GM18505 (cell line): ENCODE data around the gene CD4.

Experiments
- ATAC-seq: cut with Tn5 transposase; IDR thresholded peaks from one replicate; pipeline ENCODE4 v1.9.1; 2021; ENCODE audit not compliant: unreplicated experiment
- POLR2A ChIP-seq: IDR thresholded peaks from 4 replicates; pipeline ENCODE4 v1.6.1; 2011; ENCODE audit warnings: borderline replicate concordance; ENCODE audit not compliant: insufficient read depth, insufficient read length; ENCODE audit errors: extremely low read depth

Gene CD4

DNA sequence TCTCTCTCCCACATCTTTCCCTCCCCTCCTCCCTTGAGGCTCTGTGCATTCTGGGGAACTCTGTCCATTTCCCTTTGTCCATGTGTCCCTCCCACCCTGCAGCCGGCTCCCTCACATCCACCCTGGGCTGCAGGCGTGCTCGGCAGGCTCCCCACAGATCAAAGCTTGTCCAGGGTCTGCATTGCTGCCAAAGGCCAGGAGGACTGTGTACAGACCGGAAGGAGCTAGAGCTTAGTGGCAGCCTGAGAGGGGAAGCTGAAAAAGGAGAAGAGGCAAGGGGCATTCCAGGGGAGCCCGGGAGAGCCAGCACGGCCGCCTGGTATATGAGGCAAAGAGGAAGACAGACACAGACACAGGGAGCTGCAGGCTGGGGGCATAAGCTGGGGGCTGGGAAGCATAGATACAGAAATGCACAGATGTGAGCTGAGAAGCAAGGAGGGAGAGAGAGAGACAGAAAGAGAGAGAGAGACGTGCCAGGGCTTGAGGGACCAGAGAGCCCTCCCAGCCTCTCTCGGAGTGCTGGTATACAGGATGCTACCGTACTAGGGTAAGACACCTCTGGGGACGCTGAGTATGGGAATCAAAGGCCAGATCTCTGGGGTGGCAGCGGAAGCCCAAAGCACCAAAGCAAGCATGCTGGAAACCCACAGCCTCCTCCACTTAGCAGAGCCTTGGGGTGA, 3.3 kb downstream of the CD4 start:
- no peak for TF ChIP-seq POLR2A
- ATAC-seq = no peak

DNA sequence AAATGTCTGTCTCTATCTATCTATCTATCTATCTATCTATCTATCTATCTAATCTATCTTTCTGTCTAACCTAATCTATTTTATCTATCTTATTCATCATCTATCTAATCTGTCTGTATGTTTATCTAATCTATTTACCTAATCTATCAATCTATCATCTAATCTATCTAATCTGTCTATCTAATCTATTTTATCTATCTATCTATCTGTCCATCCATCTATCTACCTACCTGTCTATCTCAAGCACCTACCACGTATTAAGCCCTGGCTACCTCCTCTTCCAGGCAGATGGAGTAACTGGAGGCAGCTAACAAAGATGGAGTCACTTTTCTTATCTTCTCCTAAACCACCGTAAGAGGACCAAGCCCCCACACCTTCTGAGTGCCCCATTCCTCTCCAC, 5.8 kb downstream of the CD4 start:
- no peak for ATAC-seq
- TF ChIP-seq POLR2A = no peak

DNA sequence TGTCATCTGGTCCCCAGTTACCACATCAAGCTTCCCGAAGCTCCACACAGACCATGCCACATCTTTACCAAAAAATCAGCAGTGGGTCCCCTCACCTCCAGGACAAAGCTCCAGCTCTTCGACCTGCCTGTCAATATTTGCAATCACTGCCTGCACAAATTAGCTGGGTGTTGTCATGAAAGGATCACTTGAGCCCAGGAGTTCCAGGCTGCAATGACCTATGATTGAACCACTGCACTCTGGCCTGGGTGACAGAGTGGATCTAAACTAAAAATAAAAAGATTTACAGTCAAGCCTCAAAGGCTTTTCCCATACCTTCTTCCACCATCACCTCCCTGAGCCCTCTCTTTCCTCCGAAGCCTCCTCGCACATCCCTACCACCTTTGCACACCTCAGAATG, 7.2 kb downstream of the CD4 start:
- no peak for ATAC-seq

DNA sequence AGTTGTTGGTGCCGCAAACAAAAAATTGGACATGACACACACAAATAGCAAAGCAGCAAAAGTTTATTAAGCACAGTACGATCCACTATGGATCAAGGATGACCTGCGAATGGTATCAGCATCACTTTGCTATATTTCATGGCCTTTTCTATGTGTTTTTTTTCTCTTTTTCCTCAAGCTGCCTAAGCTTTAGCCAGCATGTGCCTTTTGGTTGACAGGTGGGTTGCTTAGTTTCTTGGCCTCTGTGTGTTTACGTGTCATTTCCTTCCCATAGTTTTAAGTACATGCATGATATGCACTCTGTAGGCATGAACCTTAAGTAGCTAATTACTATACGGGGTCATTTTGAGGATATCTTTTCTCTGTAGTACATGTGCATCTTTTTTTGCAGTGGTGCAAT, 9.8 kb downstream of the CD4 start:
- TF ChIP-seq POLR2A = no peak
- no peak for ATAC-seq

More for the DNA sequence above, 7.2 kb downstream of the CD4 start:
- no peak for TF ChIP-seq POLR2A

DNA sequence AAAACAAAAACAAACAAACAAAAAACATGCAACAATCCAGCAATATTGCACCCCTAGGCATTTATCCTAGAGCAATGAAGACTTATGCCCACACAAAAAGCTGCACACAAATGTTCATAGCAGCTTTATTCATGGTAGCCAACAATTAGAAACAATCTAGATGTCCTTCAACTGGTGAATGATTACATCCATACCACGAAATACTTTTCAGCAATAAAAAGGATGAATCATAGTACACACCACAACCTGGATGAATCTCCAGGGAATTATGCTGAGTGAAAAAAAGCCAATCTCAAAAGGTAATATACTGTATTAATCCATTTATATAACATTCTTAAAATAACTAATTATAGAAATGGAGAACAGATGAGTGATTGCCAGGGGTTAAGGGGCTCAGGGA, 17.8 kb downstream of the CD4 start:
- TF ChIP-seq POLR2A = no peak
- ATAC-seq = no peak

DNA sequence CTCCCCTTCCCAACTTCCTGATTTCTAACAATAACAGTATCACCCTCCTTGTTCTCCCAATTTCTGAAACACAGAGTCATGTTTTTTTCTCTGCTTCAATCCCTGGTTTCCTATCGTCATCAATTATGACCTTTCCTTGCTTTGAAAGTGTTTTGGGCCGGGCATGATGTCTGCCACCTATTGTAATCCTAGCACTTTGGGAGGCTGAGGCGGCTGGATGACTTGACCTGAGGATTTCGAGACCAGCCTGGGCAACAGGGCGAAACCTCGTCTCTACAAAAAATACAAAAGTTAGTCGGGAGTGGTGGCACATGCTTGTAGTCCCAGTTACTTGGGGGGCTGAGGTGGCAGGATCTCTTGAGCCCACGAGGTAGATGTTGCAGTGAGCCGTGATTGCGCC, 19.7 kb downstream of the CD4 start:
- TF ChIP-seq POLR2A = no peak
- no peak for ATAC-seq

DNA sequence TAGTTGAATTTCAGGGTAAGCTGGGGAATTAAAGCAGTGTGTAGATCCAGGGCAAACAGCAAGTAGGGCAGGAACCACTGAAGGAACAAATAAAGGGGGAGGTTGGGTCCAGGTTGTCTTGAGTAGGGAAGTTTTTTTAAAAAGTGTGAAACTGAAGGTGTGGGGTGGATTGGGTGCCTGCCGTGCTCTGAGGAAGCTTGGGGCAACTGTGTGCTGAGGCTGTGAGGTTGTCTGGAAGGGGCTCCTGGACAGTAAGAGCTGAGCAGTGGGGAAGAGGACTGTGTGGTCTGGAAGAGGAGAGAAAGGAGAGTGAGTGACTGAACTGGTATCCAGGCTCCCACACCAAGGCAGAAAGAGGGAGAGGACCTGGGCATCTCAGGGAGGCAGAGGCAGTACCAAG, 21.4 kb downstream of the CD4 start:
- no peak for TF ChIP-seq POLR2A
- no peak for ATAC-seq

DNA sequence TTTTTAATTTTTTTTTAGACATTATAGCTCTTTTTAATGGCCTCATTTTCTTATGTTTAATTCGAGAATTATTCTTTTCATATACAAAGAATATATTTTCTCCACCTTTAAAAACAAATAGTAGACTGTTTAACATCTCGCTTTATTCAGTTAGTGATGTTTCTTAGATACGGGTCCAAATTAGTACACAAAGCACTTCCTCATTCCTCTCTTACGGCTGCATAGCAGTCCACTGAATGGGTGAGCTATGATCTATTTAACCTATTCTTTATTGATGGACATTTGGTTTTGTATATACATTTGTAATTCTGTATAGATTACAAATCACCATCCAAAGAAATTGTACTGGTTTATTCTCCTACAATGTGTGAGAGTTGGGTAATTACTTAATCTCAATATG, 24.0 kb downstream of the CD4 start:
- no peak for TF ChIP-seq POLR2A
- no peak for ATAC-seq

DNA sequence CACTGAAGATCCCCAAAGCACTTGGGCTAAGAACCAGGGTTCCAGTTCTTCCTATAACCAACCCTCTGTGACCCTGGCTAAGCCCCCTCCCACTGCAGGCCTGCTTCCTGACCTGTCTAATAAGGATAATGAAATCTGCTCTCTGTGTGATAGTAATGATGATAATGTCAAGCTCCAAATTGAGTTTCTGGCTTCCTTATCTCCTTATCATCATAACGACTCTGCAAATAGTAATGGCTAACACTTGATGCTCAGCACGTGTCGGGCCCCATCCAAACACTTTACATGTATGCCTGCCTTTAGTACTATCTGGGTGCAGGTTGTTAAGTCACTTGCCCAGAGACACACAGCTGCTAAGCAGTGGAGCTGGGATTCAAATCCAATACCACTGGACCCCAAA, 27.3 kb downstream of the CD4 start:
- no peak for TF ChIP-seq POLR2A
- ATAC-seq = no peak

DNA sequence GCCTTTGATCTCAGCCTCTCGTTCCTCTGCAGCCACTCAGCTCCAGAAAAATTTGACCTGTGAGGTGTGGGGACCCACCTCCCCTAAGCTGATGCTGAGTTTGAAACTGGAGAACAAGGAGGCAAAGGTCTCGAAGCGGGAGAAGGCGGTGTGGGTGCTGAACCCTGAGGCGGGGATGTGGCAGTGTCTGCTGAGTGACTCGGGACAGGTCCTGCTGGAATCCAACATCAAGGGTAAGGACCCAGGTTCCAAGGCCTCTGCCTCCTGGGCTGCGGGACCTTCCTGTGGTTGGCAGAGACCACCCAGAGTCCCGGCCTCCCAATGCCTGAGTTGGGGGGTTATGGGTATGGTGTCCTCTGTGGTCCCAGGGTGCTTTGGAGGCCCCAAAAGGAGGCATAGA, 27.8 kb downstream of the CD4 start:
- no peak for ATAC-seq
- TF ChIP-seq POLR2A = no peak

DNA sequence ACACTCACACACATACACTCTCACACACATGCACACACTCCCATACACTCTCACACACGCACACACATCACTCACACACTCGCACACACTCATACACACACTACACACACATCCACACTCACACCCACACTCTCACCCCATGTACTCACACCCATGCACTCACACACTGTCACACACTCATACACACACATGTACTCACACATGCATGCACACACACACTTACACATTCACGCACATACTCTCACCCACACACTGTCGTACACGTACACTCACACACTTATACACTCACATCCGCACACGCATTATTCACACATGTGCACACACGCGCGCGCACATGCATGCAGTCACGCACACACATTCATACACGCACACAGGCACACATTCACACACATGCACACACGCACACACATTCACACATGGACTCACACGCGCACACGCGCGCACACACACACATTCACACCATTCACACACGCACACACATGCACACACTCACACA, 28.4 kb downstream of the CD4 start:
- ATAC-seq = no peak
- no peak for TF ChIP-seq POLR2A

DNA sequence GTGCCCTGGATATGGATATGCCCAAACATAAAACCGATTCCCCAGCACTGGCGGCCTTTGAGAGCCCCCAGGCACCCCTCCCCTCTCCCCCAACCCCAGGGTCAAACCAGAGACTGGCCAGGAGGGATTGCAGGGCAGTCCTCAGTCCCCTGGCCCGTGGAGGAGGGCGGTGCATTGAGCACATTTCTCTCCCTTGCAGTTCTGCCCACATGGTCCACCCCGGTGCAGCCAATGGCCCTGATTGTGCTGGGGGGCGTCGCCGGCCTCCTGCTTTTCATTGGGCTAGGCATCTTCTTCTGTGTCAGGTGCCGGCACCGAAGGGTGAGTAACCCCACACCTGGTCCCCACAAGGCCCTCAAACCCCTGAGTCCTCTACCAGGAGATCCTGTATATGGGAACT, 28.9 kb downstream of the CD4 start:
- no peak for TF ChIP-seq POLR2A

DNA sequence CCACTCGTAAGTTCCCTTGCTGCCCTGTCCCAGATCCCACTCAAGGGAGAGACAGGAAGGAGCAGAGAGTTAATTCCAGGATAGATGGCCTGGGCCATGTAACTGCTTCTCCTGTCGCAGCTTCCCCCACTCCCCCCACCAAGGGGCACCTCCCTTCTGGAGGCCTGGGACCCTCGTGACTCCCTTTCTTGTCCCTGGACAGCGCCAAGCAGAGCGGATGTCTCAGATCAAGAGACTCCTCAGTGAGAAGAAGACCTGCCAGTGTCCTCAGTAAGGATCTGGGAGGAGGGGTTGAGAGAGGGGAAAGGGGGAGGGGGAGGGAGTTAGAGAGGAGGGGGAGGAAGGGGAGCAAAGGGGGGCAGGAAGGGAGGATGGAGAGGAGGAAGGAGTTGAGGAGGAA, 29.3 kb downstream of the CD4 start:
- no peak for ATAC-seq
- TF ChIP-seq POLR2A = no peak

More for the DNA sequence above, 28.9 kb downstream of the CD4 start:
- no peak for ATAC-seq

DNA sequence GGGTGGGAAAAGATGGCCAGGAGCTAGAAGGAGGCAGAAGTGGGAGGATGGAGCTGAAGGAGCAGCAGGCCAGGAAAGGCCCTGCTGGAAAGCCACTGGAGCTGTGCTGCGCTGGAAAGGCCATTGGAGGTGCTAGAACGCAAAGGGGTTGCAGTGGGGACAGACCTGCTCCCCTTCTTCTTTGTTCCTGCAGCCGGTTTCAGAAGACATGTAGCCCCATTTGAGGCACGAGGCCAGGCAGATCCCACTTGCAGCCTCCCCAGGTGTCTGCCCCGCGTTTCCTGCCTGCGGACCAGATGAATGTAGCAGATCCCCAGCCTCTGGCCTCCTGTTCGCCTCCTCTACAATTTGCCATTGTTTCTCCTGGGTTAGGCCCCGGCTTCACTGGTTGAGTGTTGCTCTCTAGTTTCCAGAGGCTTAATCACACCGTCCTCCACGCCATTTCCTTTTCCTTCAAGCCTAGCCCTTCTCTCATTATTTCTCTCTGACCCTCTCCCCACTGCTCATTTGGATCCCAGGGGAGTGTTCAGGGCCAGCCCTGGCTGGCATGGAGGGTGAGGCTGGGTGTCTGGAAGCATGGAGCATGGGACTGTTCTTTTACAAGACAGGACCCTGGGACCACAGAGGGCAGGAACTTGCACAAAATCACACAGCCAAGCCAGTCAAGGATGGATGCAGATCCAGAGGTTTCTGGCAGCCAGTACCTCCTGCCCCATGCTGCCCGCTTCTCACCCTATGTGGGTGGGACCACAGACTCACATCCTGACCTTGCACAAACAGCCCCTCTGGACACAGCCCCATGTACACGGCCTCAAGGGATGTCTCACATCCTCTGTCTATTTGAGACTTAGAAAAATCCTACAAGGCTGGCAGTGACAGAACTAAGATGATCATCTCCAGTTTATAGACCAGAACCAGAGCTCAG, 30.0 kb downstream of the CD4 start:
- TF ChIP-seq POLR2A = no peak
- ATAC-seq = no peak

DNA sequence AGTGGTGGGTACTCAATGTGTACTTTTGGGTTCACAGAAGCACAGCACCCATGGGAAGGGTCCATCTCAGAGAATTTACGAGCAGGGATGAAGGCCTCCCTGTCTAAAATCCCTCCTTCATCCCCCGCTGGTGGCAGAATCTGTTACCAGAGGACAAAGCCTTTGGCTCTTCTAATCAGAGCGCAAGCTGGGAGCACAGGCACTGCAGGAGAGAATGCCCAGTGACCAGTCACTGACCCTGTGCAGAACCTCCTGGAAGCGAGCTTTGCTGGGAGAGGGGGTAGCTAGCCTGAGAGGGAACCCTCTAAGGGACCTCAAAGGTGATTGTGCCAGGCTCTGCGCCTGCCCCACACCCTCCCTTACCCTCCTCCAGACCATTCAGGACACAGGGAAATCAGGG, 30.8 kb downstream of the CD4 start:
- no peak for TF ChIP-seq POLR2A
- no peak for ATAC-seq
